ENCODE results near the gene C1orf232. TPM values are rescaled to one million over a fixed set of nuclear protein-coding genes. Genes with fewer than 3 reads are reported as not detected.
A peak's percentile ranks its signal among the peaks of the same experiment; 100 is the strongest.

Gene C1orf232
- total and polyA plus RNA-seq, 2 of the 8 experiments (the other 6 are each of a cell fraction or from before 2014, with no cell fraction given): not detected

DNA sequence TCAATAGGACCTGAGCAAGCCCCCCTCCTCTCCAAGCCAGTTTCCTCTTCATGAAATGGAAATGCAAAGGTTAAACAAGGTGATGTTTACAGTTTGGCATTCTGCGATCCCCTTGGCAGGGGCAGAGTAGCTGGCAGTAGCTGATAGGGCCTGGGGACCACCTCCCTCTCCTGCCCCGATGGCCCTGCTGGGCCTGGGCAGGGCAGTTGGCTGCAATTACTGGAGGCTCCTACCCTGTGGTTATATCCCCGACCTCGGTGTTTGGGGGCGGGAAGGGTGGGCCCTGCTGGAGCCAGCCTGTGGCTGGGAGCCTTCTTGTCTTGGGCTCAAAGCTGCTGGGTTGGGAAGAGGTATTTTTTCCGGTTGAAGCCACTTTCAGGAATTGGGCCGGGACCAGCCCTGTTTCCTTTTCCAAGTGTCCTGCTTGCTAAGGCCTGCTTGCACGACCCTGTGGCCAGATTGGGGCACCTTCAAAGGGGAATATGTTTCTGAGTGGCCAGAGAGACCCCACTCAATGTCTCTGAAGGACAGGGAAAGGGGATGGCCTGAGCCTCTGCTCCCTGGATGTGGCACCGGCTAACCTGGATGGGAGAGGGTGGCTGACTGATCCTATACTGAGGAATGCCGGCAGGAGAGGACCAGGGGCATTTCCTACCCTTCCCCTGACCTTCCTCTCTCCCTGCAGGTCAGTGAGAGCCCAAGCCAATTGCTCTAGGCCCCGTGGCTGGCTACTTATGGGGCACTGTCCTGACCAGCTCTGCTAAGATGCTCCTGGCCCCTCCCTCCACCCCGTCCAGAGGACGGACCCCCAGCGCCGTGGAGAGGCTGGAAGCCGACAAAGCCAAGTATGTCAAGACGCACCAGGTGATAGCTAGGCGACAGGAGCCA is 8.0 kb downstream of the C1orf232 start:
- 40% methylated on average over 17 of the region's 18 CpGs; no CpG with 5 or more reads in 1 of the 2 experiments for WGBS, 2 experiments (ENCODE audit: extremely low coverage in 1 of 2, insufficient coverage in 1 of 2, insufficient read length in 1 of 2, insufficient replicate concordance in 2 of 2, low coverage in 1 of 2, low lambda C conversion rate in 2 of 2, missing lambda C conversion rate in 1 of 2)
- Histone ChIP-seq H2AFZ (ENCODE audit: low read length) (peak overlapping the region; percentile 60; the same call in 1 of the 2 replicates), H2BK12ac (ENCODE audit: low read depth, low read length) (peak overlapping the region; percentile 84; the same call in 1 of the 2 replicates), H3K36me3 (ENCODE audit: control insufficient read depth in 2 of 4, insufficient read depth in 4 of 4, low read length in 3 of 4) (no peaks in the 10 kb centered on the region), H3K56ac (replicated peaks; ENCODE audit: insufficient read length, low read depth, low read length) (no peak overlapping the region), H4K20me1 (replicated peaks in 1 of 2; ENCODE audit: control insufficient read depth in 1 of 2, insufficient read depth in 2 of 2, low read length in 2 of 2) (peaks cover 8 to 11% of the 10 kb centered on the region in 2 experiments), H2BK5ac (ENCODE audit: low read depth, low read length) (no peak overlapping the region), H3K23ac (ENCODE audit: insufficient read length) (no peak overlapping the region), H3K27me3 (replicated peaks in 1 of 4; ENCODE audit: control insufficient read depth in 3 of 4, extremely low read depth in 1 of 4, insufficient read depth in 3 of 4, low read length in 3 of 4) (peaks cover 43 to 86% (median 79%) of the 10 kb centered on the region in 4 experiments), H3K18ac (ENCODE audit: extremely low read depth, low read length) (no peak overlapping the region; the same call in 1 of the 2 replicates), H3K79me2 (ENCODE audit: control insufficient read depth in 1 of 2, insufficient read depth in 2 of 2, low read length in 2 of 2) (no peaks in the 10 kb centered on the region), H3K23me2 (ENCODE audit: low read depth, low read length) (peaks cover 11% of the 10 kb centered on the region; the same call in 1 of the 2 replicates), H3K79me1 (ENCODE audit: low read depth, low read length) (no peaks in the 10 kb centered on the region), H3K4me3 (ENCODE audit: extremely low read depth in 1 of 4, insufficient read depth in 2 of 4, low read depth in 3 of 4, low read length in 4 of 4) (peak overlapping the region; percentile 11 to 66 (median 48); a peak in 7 of 8 replicates), H2BK15ac (ENCODE audit: low read length) (peak overlapping the region; percentile 72; the same call in 1 of the 2 replicates), H2BK20ac (ENCODE audit: low read length) (no peak overlapping the region), H3K9ac (replicated peaks in 1 of 4; ENCODE audit: extremely low read depth in 1 of 4, low read depth in 3 of 4, low read length in 3 of 4) (peak overlapping the region in 2 of 4 experiments; percentile 14 to 66; a peak in 3 of 7 replicates), H4K8ac (ENCODE audit: extremely low read depth, insufficient read depth, low read length) (peak overlapping the region; percentile 74), H3K4ac (replicated peaks; ENCODE audit: insufficient read length, low read depth, low read length) (no peak overlapping the region), H2BK120ac (replicated peaks; ENCODE audit: low read depth, low read length) (no peak overlapping the region), H3K14ac (ENCODE audit: insufficient read length) (no peak overlapping the region), H3K4me1 (replicated peaks in 1 of 4; ENCODE audit: control insufficient read depth in 3 of 4, insufficient read depth in 4 of 4, low read length in 3 of 4) (peaks cover 17 to 53% (median 28%) of the 10 kb centered on the region in 4 experiments), H4K5ac (ENCODE audit: insufficient read length, low read depth, low read length) (no peak overlapping the region), H3K4me2 (ENCODE audit: insufficient read depth in 1 of 2, low read depth in 2 of 2, low read length in 2 of 2) (peak overlapping the region; percentile 44 to 95), H3K27ac (ENCODE audit: low read depth, low read length) (no peak overlapping the region), H3K9me3 (ENCODE audit: insufficient read depth in 2 of 2, low read depth in 1 of 2, low read length in 1 of 2) (no peaks in the 10 kb centered on the region), H4K91ac (replicated peaks; ENCODE audit: insufficient read length, low read length) (peak overlapping the region; percentile 47), H2AK5ac (ENCODE audit: low read depth, low read length) (no peak overlapping the region)
- CTCF ChIA-PET (ENCODE audit: partially characterized antibody): interaction anchor here (1.4 to 4.0 kb wide), 3 partner anchors 9 to 125 kb away, joined by 3 to 18 read pairs (median 4); partner anchors contain the start of genes C1orf232 and ZNF593
- POLR2A ChIA-PET (ENCODE audit: partially characterized antibody): interaction anchor here (0.7 to 2.4 kb wide), 3 partner anchors 9 to 65 kb away, joined by 3 to 5 read pairs (median 3); partner anchors contain the start of gene ZNF593
- no peak for FAIRE-seq
- DNase-seq (ENCODE audit: low read depth in 1 of 2, low spot score in 2 of 2): no peak
- TF ChIP-seq HDAC6 (IDR thresholded peaks at IDR 0.05; ENCODE audit: low read depth, low read length) (no peak), CBX5 (IDR thresholded peaks at IDR 0.05; ENCODE audit: low read depth, low read length) (no peak), SP2 (IDR thresholded peaks at IDR 0.05; ENCODE audit: low read length) (no peak), ZNF274 (IDR thresholded peaks at IDR 0.05; ENCODE audit: borderline replicate concordance, extremely low read depth, low read length) (no peak), MAFK (IDR thresholded peaks at IDR 0.05; ENCODE audit: low read depth, low read length) (no peak), TBP (IDR thresholded peaks at IDR 0.05; ENCODE audit: low read depth, low read length) (no peak), CTBP2 (IDR thresholded peaks at IDR 0.05; ENCODE audit: borderline replicate concordance, insufficient read depth, insufficient read length, low read length) (no peak), EZH2 (IDR thresholded peaks at IDR 0.05; ENCODE audit: low read depth, low read length, severe bottlenecking) (no peak), TCF12 (IDR thresholded peaks at IDR 0.05; ENCODE audit: low read depth, low read length) (no peak)
- TF ChIP-seq, protein P1, sequence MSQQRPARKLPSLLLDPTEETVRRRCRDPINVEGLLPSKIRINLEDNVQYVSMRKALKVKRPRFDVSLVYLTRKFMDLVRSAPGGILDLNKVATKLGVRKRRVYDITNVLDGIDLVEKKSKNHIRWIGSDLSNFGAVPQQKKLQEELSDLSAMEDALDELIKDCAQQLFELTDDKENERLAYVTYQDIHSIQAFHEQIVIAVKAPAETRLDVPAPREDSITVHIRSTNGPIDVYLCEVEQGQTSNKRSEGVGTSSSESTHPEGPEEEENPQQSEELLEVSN (IDR thresholded peaks at IDR 0.05): no peak

All from H1 (cell line).